ENCODE data around the gene QKI. TPM values are rescaled to one million over a fixed set of nuclear protein-coding genes. Genes with fewer than 3 reads are reported as not detected.

The QKI gene
- total RNA-seq, 1 donor from 2014 or later: 95.0 TPM

GRCh38 chr6:163531122-163531521, 116.6 kb downstream of the QKI start:
- TF ChIP-seq, protein P1, sequence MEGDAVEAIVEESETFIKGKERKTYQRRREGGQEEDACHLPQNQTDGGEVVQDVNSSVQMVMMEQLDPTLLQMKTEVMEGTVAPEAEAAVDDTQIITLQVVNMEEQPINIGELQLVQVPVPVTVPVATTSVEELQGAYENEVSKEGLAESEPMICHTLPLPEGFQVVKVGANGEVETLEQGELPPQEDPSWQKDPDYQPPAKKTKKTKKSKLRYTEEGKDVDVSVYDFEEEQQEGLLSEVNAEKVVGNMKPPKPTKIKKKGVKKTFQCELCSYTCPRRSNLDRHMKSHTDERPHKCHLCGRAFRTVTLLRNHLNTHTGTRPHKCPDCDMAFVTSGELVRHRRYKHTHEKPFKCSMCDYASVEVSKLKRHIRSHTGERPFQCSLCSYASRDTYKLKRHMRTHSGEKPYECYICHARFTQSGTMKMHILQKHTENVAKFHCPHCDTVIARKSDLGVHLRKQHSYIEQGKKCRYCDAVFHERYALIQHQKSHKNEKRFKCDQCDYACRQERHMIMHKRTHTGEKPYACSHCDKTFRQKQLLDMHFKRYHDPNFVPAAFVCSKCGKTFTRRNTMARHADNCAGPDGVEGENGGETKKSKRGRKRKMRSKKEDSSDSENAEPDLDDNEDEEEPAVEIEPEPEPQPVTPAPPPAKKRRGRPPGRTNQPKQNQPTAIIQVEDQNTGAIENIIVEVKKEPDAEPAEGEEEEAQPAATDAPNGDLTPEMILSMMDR (conservative IDR thresholded peaks at IDR 0.05; ENCODE audit: low read depth, low read length): no peak
- no peak for DNase-seq (ENCODE audit: low read depth)
- H3K4me3 ChIP-seq (ENCODE audit: low read depth, low read length): no peak overlapping the region

GRCh38 chr6:163532526-163533078, 118.1 kb downstream of the QKI start:
- no peak for DNase-seq (ENCODE audit: low read depth)
- H3K4me3 ChIP-seq (ENCODE audit: low read depth, low read length): no peak overlapping the region
- TF ChIP-seq, protein P1 (conservative IDR thresholded peaks at IDR 0.05; ENCODE audit: low read depth, low read length): no peak

GRCh38 chr6:163533443-163533842, 118.9 kb downstream of the QKI start:
- DNase-seq (ENCODE audit: low read depth): peak; percentile 64
- TF ChIP-seq, protein P1 (conservative IDR thresholded peaks at IDR 0.05; ENCODE audit: low read depth, low read length): no peak
- H3K4me3 ChIP-seq (ENCODE audit: low read depth, low read length): no peak overlapping the region

DNA sequence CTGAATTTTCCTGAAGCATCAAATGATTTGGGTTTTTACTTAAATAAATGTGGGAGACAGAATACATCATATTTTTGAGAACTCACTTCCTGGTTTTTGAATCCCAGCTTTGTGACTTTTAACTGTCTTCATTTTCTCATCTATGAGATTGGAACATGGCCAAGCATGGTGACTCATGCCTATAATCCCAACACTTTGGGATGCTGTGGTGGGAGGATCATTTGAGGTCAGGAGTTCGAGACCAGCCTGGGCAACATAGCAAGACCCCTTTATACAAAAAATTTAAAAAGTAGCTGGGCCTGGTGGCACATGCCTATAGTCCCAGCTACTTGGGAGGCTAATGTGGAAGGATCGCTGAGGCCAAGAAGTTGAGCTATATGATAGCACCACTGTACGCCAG, 122.3 kb downstream of the QKI start:
- TF ChIP-seq, protein P1 (conservative IDR thresholded peaks at IDR 0.05; ENCODE audit: low read depth, low read length): no peak
- no peak for DNase-seq (ENCODE audit: low read depth)
- no peak overlapping the region for H3K4me3 ChIP-seq (ENCODE audit: low read depth, low read length)

DNA sequence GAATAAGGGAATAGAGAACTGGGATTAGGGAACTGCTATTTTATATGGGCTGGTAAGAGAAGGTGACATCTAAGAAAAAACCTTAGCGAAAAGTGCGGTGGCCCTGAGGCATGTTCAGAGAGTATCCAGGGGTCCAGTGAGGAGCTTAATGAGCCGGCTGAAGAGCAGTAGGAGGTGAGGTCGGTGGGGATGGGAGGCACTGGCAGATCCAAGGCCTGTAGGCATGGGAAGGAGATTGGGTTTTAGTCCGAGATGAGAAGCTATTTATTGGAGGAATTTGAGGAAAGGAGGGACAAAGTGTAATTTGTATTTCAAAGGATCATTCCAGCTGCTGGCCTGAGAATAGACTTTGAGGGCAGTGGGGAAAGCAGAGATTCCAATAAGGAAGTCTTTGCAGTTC, 123.8 kb downstream of the QKI start:
- H3K4me3 ChIP-seq (ENCODE audit: low read depth, low read length): no peak overlapping the region

DNA sequence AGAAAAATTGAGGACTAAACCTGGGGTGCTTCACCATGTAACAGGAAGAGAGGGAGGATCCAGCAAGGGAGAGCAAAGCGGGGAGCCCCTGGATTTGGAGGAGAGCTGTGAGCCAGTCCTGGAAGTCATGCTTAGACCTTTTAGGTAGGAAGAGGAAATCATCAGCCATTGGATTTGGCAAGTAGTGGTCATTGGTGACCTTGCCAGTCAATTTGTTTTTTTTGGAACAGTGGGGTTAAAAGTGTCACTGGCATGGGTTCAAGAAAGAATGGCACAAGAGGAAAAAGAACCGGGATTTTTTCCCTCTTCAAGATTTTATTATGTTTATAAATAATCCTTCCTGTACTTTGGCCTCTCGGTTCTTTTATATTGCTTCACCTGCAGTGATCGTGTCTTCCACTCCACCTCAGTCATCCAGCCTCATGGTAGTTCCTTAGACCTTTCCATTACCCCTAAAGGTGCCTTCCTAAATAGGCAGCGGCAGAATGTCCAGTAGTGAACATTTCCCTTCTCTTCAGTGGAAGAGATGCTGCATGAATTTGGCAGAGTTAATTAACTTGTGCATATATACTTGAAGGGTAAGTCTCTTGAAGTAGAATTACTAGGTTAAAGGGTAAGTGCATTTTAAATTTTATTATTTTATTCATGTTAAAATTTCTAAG, 124.7 kb downstream of the QKI start:
- TF ChIP-seq, protein P1 (conservative IDR thresholded peaks at IDR 0.05; ENCODE audit: low read depth, low read length): no peak
- no peak for DNase-seq (ENCODE audit: low read depth)
- no peak overlapping the region for H3K4me3 ChIP-seq (ENCODE audit: low read depth, low read length)

More for the DNA sequence above, 123.8 kb downstream of the QKI start:
- no peak for DNase-seq (ENCODE audit: low read depth)
- TF ChIP-seq, protein P1 (conservative IDR thresholded peaks at IDR 0.05; ENCODE audit: low read depth, low read length): no peak

GRCh38 chr6:163543321-163543720, 128.8 kb downstream of the QKI start:
- DNase-seq (ENCODE audit: low read depth): no peak
- TF ChIP-seq, protein P1 (conservative IDR thresholded peaks at IDR 0.05; ENCODE audit: low read depth, low read length): no peak
- H3K4me3 ChIP-seq (ENCODE audit: low read depth, low read length): no peak overlapping the region
